ENCODE results near the gene DYNC2I2.
"Not testable (repeated sequence)": the region's sequence is repeated elsewhere in the genome, so short reads cannot be mapped to it uniquely, and the experiment has no call there.

Gene DYNC2I2

DNA sequence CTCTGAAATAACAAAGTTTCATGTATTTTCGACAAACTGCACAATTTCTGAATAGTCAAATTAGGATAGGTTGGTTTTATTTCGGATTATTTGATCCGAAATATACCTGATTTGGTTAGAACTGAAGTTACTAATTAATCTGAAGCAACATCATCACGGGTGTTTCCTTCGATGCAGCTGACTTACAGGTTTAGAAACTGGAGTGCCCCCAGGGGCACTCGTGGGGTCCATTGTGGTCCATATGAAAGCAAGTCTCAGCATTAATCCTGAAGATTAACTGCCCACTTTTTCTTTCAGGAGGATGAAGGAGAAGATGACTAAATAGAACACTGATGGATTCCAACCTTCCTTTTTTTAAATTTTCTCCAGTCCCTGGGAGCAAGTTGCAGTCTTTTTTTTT lies 37.7 kb upstream of the DYNC2I2 start:
- Mint-ChIP-seq H3K9me3 (no peaks in the 10 kb centered on the region), H3K27ac (no peak overlapping the region), H3K36me3 (ENCODE audit: low read depth) (peaks cover 54% of the 10 kb centered on the region), H3K4me1 (peaks cover 14% of the 10 kb centered on the region), H3K4me3 (peak overlapping the region in 1 of 3 experiments; percentile 32), H3K27me3 (ENCODE audit: low read depth) (no peaks in the 10 kb centered on the region)
- TF ChIP-seq, protein P1, sequence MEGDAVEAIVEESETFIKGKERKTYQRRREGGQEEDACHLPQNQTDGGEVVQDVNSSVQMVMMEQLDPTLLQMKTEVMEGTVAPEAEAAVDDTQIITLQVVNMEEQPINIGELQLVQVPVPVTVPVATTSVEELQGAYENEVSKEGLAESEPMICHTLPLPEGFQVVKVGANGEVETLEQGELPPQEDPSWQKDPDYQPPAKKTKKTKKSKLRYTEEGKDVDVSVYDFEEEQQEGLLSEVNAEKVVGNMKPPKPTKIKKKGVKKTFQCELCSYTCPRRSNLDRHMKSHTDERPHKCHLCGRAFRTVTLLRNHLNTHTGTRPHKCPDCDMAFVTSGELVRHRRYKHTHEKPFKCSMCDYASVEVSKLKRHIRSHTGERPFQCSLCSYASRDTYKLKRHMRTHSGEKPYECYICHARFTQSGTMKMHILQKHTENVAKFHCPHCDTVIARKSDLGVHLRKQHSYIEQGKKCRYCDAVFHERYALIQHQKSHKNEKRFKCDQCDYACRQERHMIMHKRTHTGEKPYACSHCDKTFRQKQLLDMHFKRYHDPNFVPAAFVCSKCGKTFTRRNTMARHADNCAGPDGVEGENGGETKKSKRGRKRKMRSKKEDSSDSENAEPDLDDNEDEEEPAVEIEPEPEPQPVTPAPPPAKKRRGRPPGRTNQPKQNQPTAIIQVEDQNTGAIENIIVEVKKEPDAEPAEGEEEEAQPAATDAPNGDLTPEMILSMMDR (IDR thresholded peaks at IDR 0.05; ENCODE audit: unreplicated experiment in 3 of 3) = no peak

DNA sequence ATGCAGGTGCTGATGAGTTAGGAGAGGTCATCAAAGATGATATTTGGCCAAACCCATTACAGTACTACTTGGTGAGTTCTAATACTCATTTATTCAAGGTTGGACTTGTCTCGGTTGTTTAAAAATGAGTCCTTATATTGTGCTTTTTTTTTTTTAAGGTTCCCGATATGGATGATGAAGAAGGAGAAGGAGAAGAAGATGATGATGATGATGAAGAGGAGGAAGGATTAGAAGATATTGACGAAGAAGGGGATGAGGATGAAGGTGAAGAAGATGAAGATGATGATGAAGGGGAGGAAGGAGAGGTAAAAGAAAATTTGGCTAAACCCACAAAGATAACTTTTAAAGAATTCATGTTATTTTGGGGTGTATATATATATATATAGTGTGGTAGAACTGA lies 37.1 kb upstream of the DYNC2I2 start:
- Mint-ChIP-seq H3K4me1 (peaks cover 14% of the 10 kb centered on the region), H3K36me3 (ENCODE audit: low read depth) (peaks cover 54% of the 10 kb centered on the region), H3K27ac (peak overlapping the region in 1 of 3 experiments; percentile 1)
- H3K9me3 Mint-ChIP-seq; H3K27me3 Mint-ChIP-seq (ENCODE audit: low read depth); H3K4me3 Mint-ChIP-seq: not testable (repeated sequence)

DNA sequence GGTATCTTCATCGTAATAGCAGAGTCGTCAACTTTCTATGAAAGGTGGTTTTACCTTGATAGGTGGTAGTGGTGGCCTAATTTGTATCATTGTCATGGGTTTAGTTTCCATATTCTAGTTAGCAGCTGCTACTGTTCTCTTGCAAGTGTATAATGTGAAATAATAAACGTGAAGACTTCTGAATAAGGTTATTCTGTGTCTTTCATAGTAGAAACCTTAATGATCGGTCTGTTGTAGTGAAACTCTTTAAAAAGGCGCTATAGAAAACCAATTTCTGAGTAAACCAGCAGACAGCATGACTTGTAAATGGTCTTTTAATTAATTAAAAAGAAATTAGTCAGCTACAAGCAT lies 34.0 kb upstream of the DYNC2I2 start:
- no peaks in the 10 kb centered on the region for H3K27me3 Mint-ChIP-seq (ENCODE audit: low read depth)
- H3K4me3 Mint-ChIP-seq = peak overlapping the region; percentile 97 to 98 (median 97)
- TF ChIP-seq, protein P1 (IDR thresholded peaks at IDR 0.05; ENCODE audit: unreplicated experiment in 3 of 3) = no peak
- no peaks in the 10 kb centered on the region for H3K9me3 Mint-ChIP-seq
- peaks cover 36% of the 10 kb centered on the region for H3K36me3 Mint-ChIP-seq (ENCODE audit: low read depth)
- H3K4me1 Mint-ChIP-seq = peaks cover 28% of the 10 kb centered on the region
- H3K27ac Mint-ChIP-seq = peak overlapping the region; percentile 84 to 97 (median 91)

DNA sequence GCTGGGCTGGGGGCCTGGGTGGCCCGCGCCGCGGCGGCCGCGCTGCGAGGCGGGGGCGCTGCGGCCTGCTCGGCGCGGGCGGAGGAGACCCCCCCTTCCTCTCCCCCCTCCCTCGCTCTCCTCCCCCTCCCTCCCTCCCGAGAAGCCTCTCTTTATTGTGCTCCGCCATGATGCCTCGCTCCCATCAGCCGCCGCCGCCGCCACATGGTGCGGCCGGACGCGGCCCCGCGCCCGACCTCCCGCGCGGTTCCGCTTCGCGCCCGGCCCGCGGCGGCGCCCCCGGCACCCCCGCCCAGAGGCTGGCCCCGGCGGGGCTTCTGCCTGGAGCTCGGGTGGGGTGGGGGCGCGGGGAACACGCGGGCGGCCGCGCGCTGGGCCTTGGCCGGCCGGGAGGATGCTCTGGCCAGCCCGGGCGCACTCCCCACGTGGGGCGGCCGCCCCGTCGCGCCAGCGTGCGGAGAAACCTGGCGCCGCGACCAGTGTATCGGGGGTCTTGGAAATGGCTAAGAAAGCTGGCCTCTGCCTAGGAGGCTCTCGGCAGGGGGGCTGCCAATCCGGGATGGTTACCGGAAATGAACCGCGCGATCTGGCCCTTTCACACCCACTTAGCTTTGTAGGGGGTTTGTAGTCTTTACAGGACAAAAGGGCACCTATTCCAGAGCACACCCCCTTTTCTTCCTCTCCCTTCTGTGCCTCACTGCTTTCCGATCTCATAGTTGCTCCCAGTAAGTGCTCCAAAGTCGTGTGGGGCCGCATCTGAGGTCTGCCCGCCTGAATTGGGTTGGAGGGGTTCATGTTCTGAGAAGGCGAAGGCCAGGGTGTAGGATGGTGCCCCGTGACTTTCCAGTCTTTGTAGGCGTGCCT lies 33.4 kb upstream of the DYNC2I2 start:
- Mint-ChIP-seq H3K36me3 (ENCODE audit: low read depth) (peaks cover 36% of the 10 kb centered on the region), H3K27me3 (ENCODE audit: low read depth) (no peaks in the 10 kb centered on the region), H3K27ac (peak overlapping the region; percentile 84 to 97 (median 91)), H3K4me3 (peak overlapping the region; percentile 97 to 98 (median 97)), H3K4me1 (peaks cover 33% of the 10 kb centered on the region), H3K9me3 (no peaks in the 10 kb centered on the region)
- TF ChIP-seq, protein P1 (IDR thresholded peaks at IDR 0.05; ENCODE audit: unreplicated experiment in 3 of 3) = no peak

DNA sequence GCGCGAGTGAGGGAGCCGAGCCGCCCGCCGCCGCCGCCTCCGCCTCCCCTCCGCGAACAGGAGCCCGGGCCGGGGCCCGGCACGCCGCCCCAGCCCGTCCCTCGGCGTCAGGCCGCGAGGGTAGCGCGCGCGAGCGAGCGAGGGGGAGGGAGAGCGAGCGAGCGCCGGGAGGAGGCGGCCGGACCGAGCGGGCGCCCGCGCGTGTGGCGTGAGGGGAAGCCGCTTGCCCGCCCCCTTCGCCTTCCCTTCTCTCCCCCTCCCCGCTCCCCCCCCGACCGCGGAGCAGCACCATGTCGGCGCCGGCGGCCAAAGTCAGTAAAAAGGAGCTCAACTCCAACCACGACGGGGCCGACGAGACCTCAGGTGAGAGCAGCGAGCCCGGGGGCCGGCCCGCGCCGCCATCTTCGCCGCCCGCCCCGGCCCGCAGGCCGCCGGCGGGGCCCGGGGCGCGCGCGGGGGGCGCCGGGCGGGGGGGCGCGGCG lies 32.7 kb upstream of the DYNC2I2 start:
- Mint-ChIP-seq H3K27me3 (ENCODE audit: low read depth) (no peaks in the 10 kb centered on the region), H3K9me3 (no peaks in the 10 kb centered on the region), H3K4me1 (peaks cover 40% of the 10 kb centered on the region), H3K4me3 (peak overlapping the region; percentile 64 to 74 (median 71)), H3K27ac (peak overlapping the region in 1 of 3 experiments; percentile 77), H3K36me3 (ENCODE audit: low read depth) (peaks cover 29% of the 10 kb centered on the region)
- TF ChIP-seq, protein P1 (IDR thresholded peaks at IDR 0.05; ENCODE audit: unreplicated experiment in 3 of 3) = no peak

DNA sequence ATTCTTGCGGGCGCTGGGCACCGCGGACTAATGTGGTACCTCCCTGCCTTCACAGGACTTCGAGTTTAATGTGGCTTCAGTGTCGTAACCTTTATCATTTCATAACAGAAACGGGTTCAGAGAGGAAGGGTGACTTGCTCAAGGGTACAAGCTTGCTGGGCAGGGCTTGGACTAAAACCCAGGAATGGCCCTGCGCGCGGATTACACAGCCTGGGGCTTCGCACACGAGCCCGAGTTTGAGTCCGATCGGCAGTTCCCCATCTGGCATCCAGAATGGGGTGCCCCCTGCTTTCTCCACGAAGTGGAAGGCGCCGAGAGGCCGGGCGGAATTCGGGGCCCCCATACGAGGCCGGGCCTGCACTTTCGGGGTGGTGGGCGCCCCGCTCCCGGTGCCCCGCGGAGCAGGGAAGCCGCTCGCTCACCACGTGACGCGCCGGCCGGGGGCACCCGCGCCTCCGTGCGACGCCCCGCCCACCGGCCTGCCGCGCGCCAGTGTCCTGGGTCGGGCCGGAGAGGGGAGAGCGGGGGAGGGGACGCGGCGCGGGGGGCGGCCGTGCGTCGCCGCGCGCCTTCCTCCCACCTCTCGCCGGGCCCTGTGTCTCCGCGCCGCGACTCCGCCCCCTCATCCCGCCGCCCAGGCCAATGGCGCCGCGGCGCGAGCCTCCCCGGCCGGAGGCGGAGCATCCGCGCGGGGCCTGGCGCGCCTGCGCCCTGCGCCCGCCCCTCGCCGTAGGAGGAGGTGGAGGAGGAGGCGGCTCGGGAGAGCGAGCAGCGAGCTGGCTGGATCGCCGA lies 32.0 kb upstream of the DYNC2I2 start, which contains the start of gene SET:
Gene SET, plus strand, starts transcription at position 722 of the 792 bp plus-strand sequence. CDS start 361 bp downstream, outside the sequence.
- peaks cover 25% of the 10 kb centered on the region for H3K36me3 Mint-ChIP-seq (ENCODE audit: low read depth)
- H3K27ac Mint-ChIP-seq = peak within 1 kb of the TSS; percentile 93 to 97 (median 94)
- no peaks in the 10 kb centered on the region for H3K27me3 Mint-ChIP-seq (ENCODE audit: low read depth)
- peak within 1 kb of the TSS; percentile 87 to 98 (median 89) for H3K4me3 Mint-ChIP-seq
- TF ChIP-seq, protein P1 (IDR thresholded peaks at IDR 0.05; ENCODE audit: unreplicated experiment in 3 of 3) = no peak
- H3K9me3 Mint-ChIP-seq = no peaks in the 10 kb centered on the region
- peaks cover 47% of the 10 kb centered on the region for H3K4me1 Mint-ChIP-seq

Data from nephron (organoid).